ENCODE measurements around the gene TSPAN18. TPM values are rescaled to one million over a fixed set of nuclear protein-coding genes. Genes with fewer than 3 reads are reported as not detected.

The TSPAN18 gene
- total and polyA plus RNA-seq, 2 of the 8 experiments (the other 6 are each of a cell fraction or from before 2014, with no cell fraction given), result 5.2 to 10.2 TPM

GRCh38 chr11:44947114-44947513 is 220.4 kb downstream of the TSPAN18 start:
- Histone ChIP-seq H3K9me3 (ENCODE audit: insufficient read depth in 2 of 2, low read depth in 1 of 2, low read length in 1 of 2) (no peaks in the 10 kb centered on the region), H3K18ac (ENCODE audit: extremely low read depth, low read length) (no peak overlapping the region), H3K27me3 (replicated peaks in 1 of 4; ENCODE audit: control insufficient read depth in 3 of 4, extremely low read depth in 1 of 4, insufficient read depth in 3 of 4, low read length in 3 of 4) (no peaks in the 10 kb centered on the region; a peak in 1 of 7 replicates), H3K9ac (replicated peaks in 1 of 4; ENCODE audit: extremely low read depth in 1 of 4, low read depth in 3 of 4, low read length in 3 of 4) (no peak overlapping the region; a peak in 1 of 7 replicates), H2AFZ (ENCODE audit: low read length) (no peak overlapping the region), H2BK120ac (replicated peaks; ENCODE audit: low read depth, low read length) (peak overlapping the region; percentile 26), H2BK20ac (ENCODE audit: low read length) (no peak overlapping the region), H3K4me2 (ENCODE audit: insufficient read depth in 1 of 2, low read depth in 2 of 2, low read length in 2 of 2) (no peak overlapping the region), H3K36me3 (ENCODE audit: control insufficient read depth in 2 of 4, insufficient read depth in 4 of 4, low read length in 3 of 4) (peaks cover 0 to 6% (median 0%) of the 10 kb centered on the region in 4 experiments; a peak in 2 of 8 replicates), H3K56ac (replicated peaks; ENCODE audit: insufficient read length, low read depth, low read length) (no peak overlapping the region), H3K4me3 (ENCODE audit: extremely low read depth in 1 of 4, insufficient read depth in 2 of 4, low read depth in 3 of 4, low read length in 4 of 4) (no peak overlapping the region), H2BK5ac (ENCODE audit: low read depth, low read length) (0 out of 2 replicates have a peak overlapping the region, but pooled peaks have one; percentile 21), H4K20me1 (replicated peaks in 1 of 2; ENCODE audit: control insufficient read depth in 1 of 2, insufficient read depth in 2 of 2, low read length in 2 of 2) (peaks cover 0 to 5% of the 10 kb centered on the region in 2 experiments), H4K91ac (replicated peaks; ENCODE audit: insufficient read length, low read length) (no peak overlapping the region), H3K23ac (ENCODE audit: insufficient read length) (no peak overlapping the region), H2AK5ac (ENCODE audit: low read depth, low read length) (no peak overlapping the region), H3K27ac (ENCODE audit: low read depth, low read length) (no peak overlapping the region), H2BK12ac (ENCODE audit: low read depth, low read length) (no peak overlapping the region), H3K23me2 (ENCODE audit: low read depth, low read length) (peaks cover 4% of the 10 kb centered on the region; the same call in 1 of the 2 replicates), H2BK15ac (ENCODE audit: low read length) (no peak overlapping the region), H3K4me1 (replicated peaks in 1 of 4; ENCODE audit: control insufficient read depth in 3 of 4, insufficient read depth in 4 of 4, low read length in 3 of 4) (peaks cover 15 to 52% (median 40%) of the 10 kb centered on the region in 4 experiments), H4K8ac (ENCODE audit: extremely low read depth, insufficient read depth, low read length) (no peak overlapping the region), H3K14ac (ENCODE audit: insufficient read length) (no peak overlapping the region), H3K79me1 (ENCODE audit: low read depth, low read length) (peaks cover 20% of the 10 kb centered on the region), H4K5ac (ENCODE audit: insufficient read length, low read depth, low read length) (no peak overlapping the region), H3K4ac (replicated peaks; ENCODE audit: insufficient read length, low read depth, low read length) (no peak overlapping the region), H3K79me2 (ENCODE audit: control insufficient read depth in 1 of 2, insufficient read depth in 2 of 2, low read length in 2 of 2) (peaks cover 5 to 26% of the 10 kb centered on the region in 2 experiments; a peak in 3 of 4 replicates)
- 81% methylated on average over 9 of the region's 9 CpGs; no CpG with 5 or more reads in 1 of the 2 experiments for WGBS, 2 experiments (ENCODE audit: extremely low coverage in 1 of 2, insufficient coverage in 1 of 2, insufficient read length in 1 of 2, insufficient replicate concordance in 2 of 2, low coverage in 1 of 2, low lambda C conversion rate in 2 of 2, missing lambda C conversion rate in 1 of 2)
- DNase-seq (ENCODE audit: low read depth in 1 of 2, low spot score in 2 of 2) (no peak), FAIRE-seq (no peak)
- ChIA-PET POLR2A (ENCODE audit: partially characterized antibody) (interaction anchor here (1.3 to 2.2 kb wide), 5 partner anchors 10 to 20 kb away, joined by 3 to 8 read pairs (median 4); no protein-coding TSS in a partner anchor), CTCF (ENCODE audit: partially characterized antibody) (interaction anchor here (1.0 to 24.5 kb wide), 12 partner anchors 12 to 306 kb away, joined by 3 to 1347 read pairs (median 7); no protein-coding TSS in a partner anchor)
- TF ChIP-seq SP2 (IDR thresholded peaks at IDR 0.05; ENCODE audit: low read length) (no peak), ZNF274 (IDR thresholded peaks at IDR 0.05; ENCODE audit: borderline replicate concordance, extremely low read depth, low read length) (no peak), BRCA1 (IDR thresholded peaks at IDR 0.05; ENCODE audit: low read depth, low read length) (no peak), YY1 (IDR thresholded peaks at IDR 0.05; ENCODE audit: low read depth, low read length) (no peak), EZH2 (IDR thresholded peaks at IDR 0.05; ENCODE audit: low read depth, low read length, severe bottlenecking) (no peak), TAF7 (optimal IDR thresholded peaks at IDR 0.05; ENCODE audit: borderline replicate concordance, low read depth, low read length) (no peak), ATF3 (IDR thresholded peaks at IDR 0.05; ENCODE audit: insufficient read depth, low read depth, low read length) (no peak), BCL11A (IDR thresholded peaks at IDR 0.05; ENCODE audit: low read depth in 2 of 2, low read length in 2 of 2) (no peak), TCF12 (IDR thresholded peaks at IDR 0.05; ENCODE audit: low read depth, low read length) (no peak), BACH1 (IDR thresholded peaks at IDR 0.05; ENCODE audit: low read length) (no peak), SP4 (IDR thresholded peaks at IDR 0.05; ENCODE audit: low read length) (no peak), TAF1 (IDR thresholded peaks at IDR 0.05; ENCODE audit: low read depth, low read length) (no peak), ASH2L (IDR thresholded peaks at IDR 0.05; ENCODE audit: low read length) (no peak), RXRA (IDR thresholded peaks at IDR 0.05; ENCODE audit: insufficient read depth, low read depth, low read length) (no peak), EGR1 (IDR thresholded peaks at IDR 0.05; ENCODE audit: borderline replicate concordance, low read depth, low read length) (no peak)
